ENCODE data around the gene ANXA3. TPM values are rescaled to one million over a fixed set of nuclear protein-coding genes. Genes with fewer than 3 reads are reported as not detected.

The ANXA3 gene
- total RNA-seq, 1 donor from 2014 or later = 68.7 TPM

GRCh38 chr4:78647272-78647671 is 95.7 kb downstream of the ANXA3 start:
- Mint-ChIP-seq H3K27me3 (ENCODE audit: low read depth, unreplicated experiment) (peaks cover 4% of the 10 kb centered on the region), H3K4me1 (ENCODE audit: low read depth, unreplicated experiment) (peaks cover 30% of the 10 kb centered on the region), H3K27ac (ENCODE audit: unreplicated experiment) (no peak overlapping the region), H3K9me3 (ENCODE audit: unreplicated experiment) (no peaks in the 10 kb centered on the region), H3K4me3 (ENCODE audit: unreplicated experiment) (no peak overlapping the region), H3K36me3 (ENCODE audit: low read depth, unreplicated experiment) (no peaks in the 10 kb centered on the region)
- Histone ChIP-seq H3K4me1 (ENCODE audit: insufficient read depth, low read length) (peaks cover 27% of the 10 kb centered on the region), H3K4me2 (ENCODE audit: low read length) (no peak overlapping the region), H3K9ac (ENCODE audit: low read length) (no peak overlapping the region), H3K79me2 (ENCODE audit: insufficient read depth, low read length) (no peaks in the 10 kb centered on the region), H3K36me3 (ENCODE audit: insufficient read depth, low read length) (no peaks in the 10 kb centered on the region), H3K9me3 (ENCODE audit: insufficient read depth, low read depth, low read length) (no peaks in the 10 kb centered on the region), H2AFZ (ENCODE audit: low read depth, low read length) (no peak overlapping the region), H4K20me1 (ENCODE audit: insufficient read depth, low read length) (no peaks in the 10 kb centered on the region), H3K4me3 (ENCODE audit: insufficient read depth, low read depth, low read length) (no peak overlapping the region), H3K27me3 (ENCODE audit: insufficient read depth, low read length) (no peaks in the 10 kb centered on the region), H3K27ac (ENCODE audit: low read depth, low read length) (no peak overlapping the region)
- no peak for DNase-seq (ENCODE audit: low read depth)
- no peak for FAIRE-seq
- TF ChIP-seq, protein P1, sequence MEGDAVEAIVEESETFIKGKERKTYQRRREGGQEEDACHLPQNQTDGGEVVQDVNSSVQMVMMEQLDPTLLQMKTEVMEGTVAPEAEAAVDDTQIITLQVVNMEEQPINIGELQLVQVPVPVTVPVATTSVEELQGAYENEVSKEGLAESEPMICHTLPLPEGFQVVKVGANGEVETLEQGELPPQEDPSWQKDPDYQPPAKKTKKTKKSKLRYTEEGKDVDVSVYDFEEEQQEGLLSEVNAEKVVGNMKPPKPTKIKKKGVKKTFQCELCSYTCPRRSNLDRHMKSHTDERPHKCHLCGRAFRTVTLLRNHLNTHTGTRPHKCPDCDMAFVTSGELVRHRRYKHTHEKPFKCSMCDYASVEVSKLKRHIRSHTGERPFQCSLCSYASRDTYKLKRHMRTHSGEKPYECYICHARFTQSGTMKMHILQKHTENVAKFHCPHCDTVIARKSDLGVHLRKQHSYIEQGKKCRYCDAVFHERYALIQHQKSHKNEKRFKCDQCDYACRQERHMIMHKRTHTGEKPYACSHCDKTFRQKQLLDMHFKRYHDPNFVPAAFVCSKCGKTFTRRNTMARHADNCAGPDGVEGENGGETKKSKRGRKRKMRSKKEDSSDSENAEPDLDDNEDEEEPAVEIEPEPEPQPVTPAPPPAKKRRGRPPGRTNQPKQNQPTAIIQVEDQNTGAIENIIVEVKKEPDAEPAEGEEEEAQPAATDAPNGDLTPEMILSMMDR (IDR thresholded peaks at IDR 0.05; ENCODE audit: insufficient read depth, low read depth, low read length) = no peak
- no peak for TF ChIP-seq EZH2 (IDR thresholded peaks at IDR 0.05; ENCODE audit: insufficient read depth, low read length)

DNA sequence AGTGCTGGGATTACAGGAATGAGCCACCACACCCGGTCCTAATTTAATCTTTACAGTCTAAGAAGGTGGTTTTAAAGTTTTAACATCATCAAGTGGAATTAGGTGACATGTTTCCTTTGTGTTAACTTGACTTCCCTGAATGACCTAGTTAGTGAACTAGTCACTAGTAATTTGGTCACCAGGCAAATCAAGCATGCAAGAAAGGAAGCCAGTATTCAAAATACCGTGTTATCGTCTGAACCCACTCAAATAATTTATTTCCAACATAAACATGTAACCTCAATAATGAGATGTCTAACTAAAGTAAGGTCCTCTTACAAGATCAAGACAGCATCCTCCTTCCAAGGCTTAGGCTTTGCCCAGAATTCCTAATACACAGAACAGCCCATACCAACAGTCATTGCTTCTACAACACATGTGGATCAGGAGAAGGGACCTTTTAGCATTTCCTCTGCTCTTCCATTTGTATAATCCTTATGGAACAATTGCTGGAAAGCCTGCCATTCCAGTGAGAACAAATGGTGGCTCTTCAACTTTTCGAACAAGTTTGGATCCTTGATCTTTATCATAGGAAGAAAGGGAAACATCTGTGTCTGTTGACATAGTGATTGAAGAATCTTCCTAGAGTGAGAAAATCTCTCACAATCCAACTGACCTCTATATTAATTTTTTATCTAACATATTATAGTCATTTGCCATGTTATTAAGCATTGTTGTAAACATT is 97.2 kb downstream of the ANXA3 start:
- TF ChIP-seq EZH2 (IDR thresholded peaks at IDR 0.05; ENCODE audit: insufficient read depth, low read length) = no peak
- TF ChIP-seq, protein P1 (IDR thresholded peaks at IDR 0.05; ENCODE audit: insufficient read depth, low read depth, low read length) = no peak
- no peak overlapping the region for H3K4me3 Mint-ChIP-seq (ENCODE audit: unreplicated experiment)
- H3K36me3 Mint-ChIP-seq (ENCODE audit: low read depth, unreplicated experiment) = no peaks in the 10 kb centered on the region
- Histone ChIP-seq H3K36me3 (ENCODE audit: insufficient read depth, low read length) (no peaks in the 10 kb centered on the region), H3K9me3 (ENCODE audit: insufficient read depth, low read depth, low read length) (no peaks in the 10 kb centered on the region), H3K4me2 (ENCODE audit: low read length) (no peak overlapping the region), H3K27ac (ENCODE audit: low read depth, low read length) (no peak overlapping the region), H3K9ac (ENCODE audit: low read length) (no peak overlapping the region), H3K4me3 (ENCODE audit: insufficient read depth, low read depth, low read length) (no peak overlapping the region), H2AFZ (ENCODE audit: low read depth, low read length) (no peak overlapping the region), H3K4me1 (ENCODE audit: insufficient read depth, low read length) (peaks cover 29% of the 10 kb centered on the region), H3K79me2 (ENCODE audit: insufficient read depth, low read length) (no peaks in the 10 kb centered on the region), H3K27me3 (ENCODE audit: insufficient read depth, low read length) (no peaks in the 10 kb centered on the region), H4K20me1 (ENCODE audit: insufficient read depth, low read length) (no peaks in the 10 kb centered on the region)
- FAIRE-seq (no peak), DNase-seq (ENCODE audit: low read depth) (no peak)
- peaks cover 32% of the 10 kb centered on the region for H3K4me1 Mint-ChIP-seq (ENCODE audit: low read depth, unreplicated experiment)
- no peak overlapping the region for H3K27ac Mint-ChIP-seq (ENCODE audit: unreplicated experiment)
- H3K9me3 Mint-ChIP-seq (ENCODE audit: unreplicated experiment) = no peaks in the 10 kb centered on the region
- H3K27me3 Mint-ChIP-seq (ENCODE audit: low read depth, unreplicated experiment) = no peaks in the 10 kb centered on the region
